Mucosa of rectum (tissue), 2 donors: ENCODE data around the gene NFS1.
"Not testable (repeated sequence)": the region's sequence is repeated elsewhere in the genome, so short reads cannot be mapped to it uniquely, and the experiment has no call there.

Experiments used
- H3K27ac ChIP-seq, 2 donors: one replicate each; pipeline ENCODE4 v1.7.0; 2013; ENCODE audit warnings: inconsistent platforms in 2 of 2, low read depth in 2 of 2, low read length in 2 of 2
- H3K27me3 ChIP-seq, 2 donors: one replicate each; pipeline ENCODE4 v1.7.0; 2013; ENCODE audit warnings: low read length in 2 of 2; ENCODE audit not compliant: control insufficient read depth in 2 of 2, insufficient read depth in 2 of 2
- H3K36me3 ChIP-seq, 2 donors: one replicate each; pipeline ENCODE4 v1.7.0; 2013; ENCODE audit warnings: low read length in 2 of 2; ENCODE audit not compliant: control insufficient read depth in 2 of 2, insufficient read depth in 2 of 2
- H3K4me1 ChIP-seq, 2 donors: one replicate each; pipeline ENCODE4 v1.7.0; 2013; ENCODE audit warnings: low read length in 2 of 2, mild to moderate bottlenecking in 1 of 2; ENCODE audit not compliant: control insufficient read depth in 2 of 2, insufficient read depth in 2 of 2
- H3K4me3 ChIP-seq, 2 donors: one replicate each; pipeline ENCODE4 v1.7.0; 2013; ENCODE audit warnings: low read length in 2 of 2
- H3K9ac ChIP-seq, 2 donors: one replicate each; pipeline ENCODE4 v1.7.0; 2013; ENCODE audit warnings: low read length in 2 of 2, low read depth in 1 of 2, mild to moderate bottlenecking in 1 of 2
- H3K9me3 ChIP-seq, 2 donors: one replicate each; pipeline ENCODE4 v1.7.0; 2013; ENCODE audit warnings: low read length in 2 of 2; ENCODE audit not compliant: control insufficient read depth in 2 of 2
- donor health status: healthy.
- donor health status: Normal muscosa, but diverticular disease.

Gene NFS1

DNA sequence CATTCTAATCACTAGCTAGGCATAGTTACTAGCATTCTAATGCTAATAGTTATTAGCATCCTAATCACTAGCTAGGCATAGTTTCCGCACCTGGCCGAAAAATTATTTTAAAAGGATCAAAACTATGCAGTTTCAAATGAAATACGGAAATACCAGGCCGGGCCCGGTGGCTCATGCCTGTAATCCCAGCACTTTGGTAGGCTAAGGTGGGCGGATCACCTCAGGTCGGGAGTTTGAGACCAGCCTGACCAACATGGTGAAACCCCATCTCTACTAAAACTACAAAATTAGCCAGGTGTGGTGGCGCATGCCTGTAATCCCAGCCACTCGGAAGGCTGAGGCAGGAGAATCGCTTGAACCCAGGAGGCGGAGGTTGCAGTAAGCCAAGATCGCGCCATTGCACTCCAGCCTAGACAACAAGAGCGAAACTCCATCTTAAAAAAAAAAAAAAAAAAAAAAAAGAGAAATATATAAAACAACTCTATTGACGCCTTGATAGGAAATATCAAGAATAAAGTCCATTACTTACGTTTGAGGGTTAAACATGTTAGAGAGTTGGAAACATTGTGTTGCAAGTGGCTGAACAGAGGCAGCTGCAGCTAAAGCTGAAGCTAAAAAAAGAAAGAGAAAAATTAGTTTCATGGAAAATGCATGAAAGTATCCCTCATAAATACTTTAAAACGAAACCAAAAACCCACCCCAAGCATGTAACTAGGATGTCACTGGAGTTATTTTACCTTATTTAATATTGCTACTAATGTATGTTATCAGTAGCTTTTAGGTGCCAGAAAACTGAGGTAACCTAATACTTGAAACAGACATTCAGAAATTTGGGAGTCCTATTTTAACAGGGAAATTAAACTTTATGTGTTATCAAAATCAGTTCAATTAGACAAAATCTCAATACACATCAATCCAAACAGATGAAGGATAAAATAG, 7.7 kb upstream of the NFS1 start:
- not testable (repeated sequence) for H3K9ac ChIP-seq, H3K4me3 ChIP-seq, H3K4me1 ChIP-seq, H3K9me3 ChIP-seq, H3K27me3 ChIP-seq, H3K27ac ChIP-seq
- H3K36me3 ChIP-seq = peaks cover 82 to 84% of the 10 kb centered on the region in 2 donors

DNA sequence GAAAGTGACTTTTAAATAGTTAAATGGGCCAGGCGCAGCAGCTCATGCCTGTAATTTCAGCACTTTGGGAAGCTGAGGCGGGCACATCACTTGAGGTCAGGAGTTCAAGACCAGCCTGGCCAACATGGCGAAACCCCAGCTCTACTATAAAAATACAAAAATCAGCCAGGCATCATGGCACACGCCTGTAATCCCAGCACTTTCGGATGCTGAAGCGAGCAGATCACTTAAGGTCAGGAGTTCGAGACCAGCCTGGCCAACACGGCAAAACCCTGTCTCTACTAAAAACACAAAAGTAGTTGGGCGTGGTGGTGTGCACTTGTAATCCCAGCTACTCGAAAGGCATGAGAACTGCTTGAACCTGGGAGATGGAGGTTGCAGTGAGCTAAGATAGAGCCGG, 6.7 kb upstream of the NFS1 start:
- not testable (repeated sequence) for H3K27me3 ChIP-seq, H3K27ac ChIP-seq, H3K4me3 ChIP-seq, H3K9ac ChIP-seq, H3K9me3 ChIP-seq, H3K4me1 ChIP-seq
- H3K36me3 ChIP-seq = peaks cover 72 to 79% of the 10 kb centered on the region in 2 donors

DNA sequence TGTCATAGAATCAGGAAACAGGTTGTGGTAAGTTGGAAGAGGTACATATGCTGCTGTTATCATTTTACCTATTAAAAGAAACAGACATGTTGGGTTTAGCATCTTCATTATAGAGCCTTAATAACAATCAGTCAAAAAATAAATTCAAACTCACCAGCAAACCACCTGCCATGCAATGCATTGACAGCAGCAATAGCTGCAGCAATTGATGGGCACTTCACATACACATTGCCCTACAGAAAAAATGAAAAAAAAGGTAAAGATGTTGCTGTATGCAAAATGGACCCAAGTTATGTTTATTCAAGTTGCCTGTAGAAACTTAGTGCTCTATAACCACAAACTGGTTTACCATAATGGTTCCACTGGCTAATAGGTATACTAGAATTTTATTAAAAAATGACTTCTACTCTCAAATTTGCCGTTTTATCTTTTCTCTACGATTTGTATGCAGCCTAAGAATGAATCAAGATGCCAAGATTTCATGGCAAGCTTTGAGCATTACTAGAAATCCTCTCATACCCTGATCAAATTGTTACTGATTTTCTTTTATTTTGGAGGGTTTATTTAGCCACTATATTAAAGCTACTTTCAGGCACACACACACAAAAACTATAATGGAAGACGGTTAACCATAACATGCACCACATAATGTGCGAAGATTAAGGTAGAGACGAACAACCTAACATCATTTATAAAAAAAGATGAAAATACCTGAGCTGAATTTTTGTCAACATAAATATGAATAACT, 5.5 kb upstream of the NFS1 start:
- Histone ChIP-seq H3K36me3 (peaks cover 61 to 68% of the 10 kb centered on the region in 2 donors), H3K9me3 (no peaks in the 10 kb centered on the region), H3K27me3 (no peaks in the 10 kb centered on the region), H3K4me1 (peaks cover 10 to 11% of the 10 kb centered on the region in 2 donors), H3K9ac (no peak overlapping the region), H3K27ac (no peak overlapping the region), H3K4me3 (no peak overlapping the region)

DNA sequence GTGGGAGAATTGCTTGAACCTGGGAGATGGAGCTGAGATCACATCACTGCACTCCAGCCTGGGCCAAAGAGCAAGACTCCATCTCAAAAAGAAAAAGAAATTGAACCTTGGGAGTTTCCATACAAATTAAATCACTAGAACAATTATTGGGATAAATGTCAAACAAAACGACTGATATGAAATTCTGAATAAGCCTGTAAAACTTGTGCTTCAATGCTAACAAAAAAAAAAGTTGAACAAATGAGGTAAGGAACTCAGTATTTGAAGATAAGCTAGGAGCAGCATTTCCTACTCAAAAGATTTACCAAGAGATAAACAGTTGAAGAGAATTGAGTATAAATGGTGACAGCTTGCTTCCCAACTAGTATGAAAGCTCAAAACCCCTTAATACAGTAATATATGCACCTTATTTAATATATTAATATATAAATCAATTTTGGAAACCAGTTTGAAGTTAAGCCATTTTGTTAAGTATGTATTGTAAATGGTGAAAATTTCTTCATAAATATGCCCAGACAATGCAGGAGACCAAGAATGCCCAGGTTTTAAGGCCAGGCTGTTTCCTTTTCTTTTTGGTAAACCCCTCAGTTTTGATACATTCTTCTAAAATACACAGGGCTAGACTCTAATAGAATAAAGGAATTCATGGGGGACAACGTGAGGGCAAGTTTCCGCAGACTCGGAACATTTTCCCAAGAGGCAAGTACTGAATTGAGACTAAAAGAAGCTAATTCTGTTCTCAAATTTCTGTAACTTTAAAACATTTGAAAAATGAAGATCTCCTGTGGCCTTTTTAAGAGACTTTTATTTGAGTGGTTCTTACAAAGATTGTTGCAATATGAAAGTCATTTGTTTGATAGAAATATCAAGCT, 3.9 kb upstream of the NFS1 start:
- Histone ChIP-seq H3K9ac (no peak overlapping the region), H3K9me3 (no peaks in the 10 kb centered on the region), H3K27me3 (no peaks in the 10 kb centered on the region), H3K4me3 (no peak overlapping the region), H3K36me3 (peaks cover 48 to 57% of the 10 kb centered on the region in 2 donors), H3K4me1 (peaks cover 17% of the 10 kb centered on the region in 2 donors), H3K27ac (no peak overlapping the region)

DNA sequence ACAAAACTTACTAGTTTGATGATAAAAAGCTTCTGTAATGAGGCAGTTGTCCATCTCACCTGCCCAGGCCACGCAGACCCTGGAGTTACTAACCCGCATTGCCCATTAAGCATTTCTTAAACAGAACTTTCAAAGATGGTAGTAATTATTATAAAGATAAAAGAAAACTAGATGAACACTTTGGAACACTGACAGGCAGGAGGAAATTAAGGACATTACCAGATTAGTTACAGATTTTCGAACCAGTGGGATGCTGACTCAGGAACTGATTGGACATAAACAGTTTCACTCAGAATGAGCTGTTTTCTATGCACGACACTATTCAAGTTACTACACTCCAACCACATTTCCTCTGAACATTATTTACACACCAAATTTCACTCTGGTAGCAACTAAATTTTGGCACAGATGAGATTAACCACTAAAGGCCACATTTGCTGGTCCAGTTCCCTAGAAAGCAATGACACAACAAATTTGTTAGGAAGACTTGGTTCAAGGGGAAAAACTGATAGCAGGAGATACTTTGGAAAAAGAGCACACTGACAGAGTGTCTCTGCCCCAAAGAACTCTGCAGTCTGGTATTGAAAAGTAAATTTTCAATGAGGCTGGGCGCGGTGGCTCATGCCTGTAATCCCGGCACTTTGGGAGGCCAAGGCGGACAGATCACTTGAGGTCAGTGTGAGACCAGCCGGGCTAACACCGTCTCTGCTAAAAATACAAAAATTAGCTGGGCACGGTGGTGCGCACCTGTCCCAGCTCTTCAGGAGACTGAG, 3.1 kb upstream of the NFS1 start:
- Histone ChIP-seq H3K27ac (no peak overlapping the region), H3K4me3 (no peak overlapping the region), H3K36me3 (peaks cover 41 to 51% of the 10 kb centered on the region in 2 donors), H3K9ac (no peak overlapping the region), H3K4me1 (peaks cover 18 to 20% of the 10 kb centered on the region in 2 donors), H3K9me3 (no peaks in the 10 kb centered on the region), H3K27me3 (no peaks in the 10 kb centered on the region)

DNA sequence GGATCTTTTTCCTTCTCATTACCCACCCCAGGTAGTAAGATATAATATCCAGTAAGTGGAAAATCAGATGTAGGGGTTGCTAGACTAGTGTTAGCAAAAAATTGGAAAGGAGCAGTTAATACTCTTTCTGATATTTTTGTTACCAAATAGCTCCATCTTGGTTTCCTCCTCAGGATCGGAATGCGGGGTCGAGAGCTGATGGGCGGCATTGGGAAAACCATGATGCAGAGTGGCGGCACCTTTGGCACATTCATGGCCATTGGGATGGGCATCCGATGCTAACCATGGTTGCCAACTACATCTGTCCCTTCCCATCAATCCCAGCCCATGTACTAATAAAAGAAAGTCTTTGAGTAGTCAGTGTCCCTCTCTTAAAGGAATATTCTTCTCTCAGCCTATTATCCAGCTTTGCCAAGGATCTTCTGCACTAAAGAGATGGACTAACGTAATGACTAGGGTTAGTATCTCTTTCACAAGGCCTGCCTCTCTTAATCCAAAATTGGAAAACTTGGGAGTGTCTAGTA, 1.5 kb upstream of the NFS1 start:
- H3K27me3 ChIP-seq = no peaks in the 10 kb centered on the region
- peak overlapping the region in 1 of 2 donors; percentile 98 for H3K9ac ChIP-seq
- peak overlapping the region in 1 of 2 donors; percentile 94 for H3K4me3 ChIP-seq
- H3K9me3 ChIP-seq = no peaks in the 10 kb centered on the region
- H3K36me3 ChIP-seq = peaks cover 33 to 43% of the 10 kb centered on the region in 2 donors
- no peak overlapping the region for H3K27ac ChIP-seq
- H3K4me1 ChIP-seq = peaks cover 18 to 20% of the 10 kb centered on the region in 2 donors

DNA sequence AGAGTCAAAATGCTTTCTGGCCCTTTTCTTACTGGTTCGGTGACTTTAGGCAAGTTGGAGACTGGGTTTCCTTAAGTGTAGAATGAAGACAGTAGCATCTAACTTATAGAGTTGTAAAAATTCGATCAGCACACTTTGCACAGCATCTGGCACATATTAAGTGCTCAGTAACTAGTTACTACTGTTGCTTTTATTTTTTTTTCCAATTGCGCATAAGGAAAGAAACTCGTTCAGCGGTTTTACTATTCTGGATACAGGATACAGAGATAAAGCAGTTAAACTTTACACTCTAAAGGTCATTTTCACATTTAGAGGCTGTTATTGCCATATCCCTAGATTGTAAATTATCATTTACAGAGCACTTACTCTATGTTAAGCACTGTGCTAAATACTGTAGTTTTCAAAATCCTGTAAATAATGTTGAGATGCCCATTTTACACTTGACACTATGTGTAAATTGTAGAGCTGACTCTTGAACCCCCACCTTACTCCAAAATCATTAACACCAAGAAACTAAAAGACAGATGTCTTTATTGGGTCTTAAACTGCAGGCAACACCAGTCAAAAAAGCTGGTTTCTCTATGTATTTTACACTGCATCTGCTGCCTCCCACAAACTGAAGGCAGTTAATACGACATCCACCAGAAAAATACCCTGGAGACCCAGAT, 939 bp upstream of the NFS1 start:
- H3K36me3 ChIP-seq = peaks cover 33 to 43% of the 10 kb centered on the region in 2 donors
- peak overlapping the region; percentile 93 to 98 for H3K9ac ChIP-seq
- H3K27me3 ChIP-seq = no peaks in the 10 kb centered on the region
- H3K4me1 ChIP-seq = peaks cover 18 to 20% of the 10 kb centered on the region in 2 donors
- peak overlapping the region; percentile 94 to 99 for H3K4me3 ChIP-seq
- H3K9me3 ChIP-seq = no peaks in the 10 kb centered on the region
- H3K27ac ChIP-seq = peak overlapping the region; percentile 89 to 94

DNA sequence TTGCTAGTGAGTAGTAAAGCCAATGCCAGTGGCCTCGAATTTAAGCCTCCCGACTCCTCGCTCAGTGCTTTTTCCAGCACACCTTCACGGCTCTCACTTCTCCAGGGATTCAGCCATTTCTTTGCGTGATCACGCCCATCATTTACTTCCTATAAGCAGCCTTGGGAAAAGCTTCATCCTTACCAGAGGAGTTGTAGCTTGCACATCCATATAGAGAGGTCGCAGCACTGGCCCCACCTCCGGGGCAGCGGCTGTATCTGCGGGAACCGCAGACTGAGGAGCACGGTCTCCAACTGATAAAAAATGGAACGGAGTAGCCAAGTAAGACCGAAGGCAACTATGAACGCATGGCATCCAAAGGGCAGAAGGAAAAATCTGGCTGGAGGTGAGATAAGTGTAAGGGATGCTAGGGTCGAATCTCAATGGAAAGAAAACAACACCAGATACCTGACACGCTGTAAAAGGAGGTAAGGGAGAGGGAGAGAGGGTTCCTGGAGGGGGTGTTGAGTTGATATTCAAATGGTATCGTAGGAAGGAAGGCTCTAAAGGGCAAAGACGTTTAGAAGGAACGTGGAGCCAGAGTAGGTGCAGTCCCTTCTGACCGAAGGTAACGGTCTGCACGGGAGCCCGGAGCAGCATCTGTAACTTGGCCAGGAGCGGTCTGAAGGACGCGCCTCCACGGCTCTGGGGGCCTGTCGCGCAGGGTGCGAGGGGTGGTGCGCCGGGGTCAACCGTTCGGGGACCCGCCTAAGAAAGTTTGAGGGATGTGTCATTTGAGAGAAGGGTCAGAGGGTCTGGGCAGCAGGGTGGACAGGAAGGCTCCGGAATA, 640 bp downstream of the NFS1 start:
- H3K27me3 ChIP-seq = no peaks in the 10 kb centered on the region
- H3K36me3 ChIP-seq = peaks cover 19 to 29% of the 10 kb centered on the region in 2 donors
- H3K4me3 ChIP-seq = peak overlapping the region; percentile 94 to 99
- peaks cover 18 to 20% of the 10 kb centered on the region in 2 donors for H3K4me1 ChIP-seq
- peak overlapping the region; percentile 89 to 94 for H3K27ac ChIP-seq
- H3K9me3 ChIP-seq = no peaks in the 10 kb centered on the region
- H3K9ac ChIP-seq = peak overlapping the region; percentile 93 to 98
